Uterus (tissue), 4 donors: ENCODE results near the gene UXS1. TPM values are rescaled to one million over a fixed set of nuclear protein-coding genes. Genes with fewer than 3 reads are reported as not detected.
"Not testable (repeated sequence)": the region's sequence is repeated elsewhere in the genome, so short reads cannot be mapped to it uniquely, and the experiment has no call there.

Experiments used
- DNase-seq, 2 donors: peaks; one replicate each; pipeline ENCODE4 v3.0.0-alpha.2; 2019 to 2020
- H3K27ac ChIP-seq, 2 donors: fragments of 200-600 bp; sonication (generic); 1 replicate in 1 of 2; 2 replicates in 1 of 2; pipeline ENCODE4 v1.5.1; 2016 to 2018
- H3K27me3 ChIP-seq, 2 donors: fragments of 200-600 bp; sonication (generic); one replicate each; pipeline ENCODE4 v1.5.1; 2018 to 2019; ENCODE audit warnings: control low read depth in 1 of 2
- H3K36me3 ChIP-seq, 2 donors: fragments of 200-600 bp; sonication (generic); one replicate each; pipeline ENCODE4 v1.5.1; 2019; ENCODE audit warnings: control low read depth in 1 of 2
- H3K4me1 ChIP-seq, 2 donors: fragments of 200-600 bp; sonication (generic); one replicate each; pipeline ENCODE4 v1.5.1; 2018 to 2019; ENCODE audit warnings: control low read depth in 1 of 2
- H3K4me3 ChIP-seq, 2 donors: fragments of 200-600 bp; sonication (generic); 1 replicate in 1 of 2; 2 replicates in 1 of 2; pipeline ENCODE4 v1.5.1; 2018 to 2019; ENCODE audit warnings: mild to moderate bottlenecking in 1 of 2
- H3K9me3 ChIP-seq, 2 donors: fragments of 200-600 bp; sonication (generic); one replicate each; pipeline ENCODE4 v1.5.1; 2019; ENCODE audit warnings: control low read depth in 1 of 2
- CTCF ChIP-seq, 4 experiments: fragments of 200-600 bp in 2 of 4; fragments of 450-650 bp in 2 of 4; sonication (generic) in 2 of 4; IDR thresholded peaks; one replicate each; pipeline ENCODE4 v1.5.1; 2016 to 2019; ENCODE audit warnings: antibody characterized with exemption in 4 of 4, mild to moderate bottlenecking in 2 of 4, moderate library complexity in 1 of 4
- POLR2A ChIP-seq, 2 donors: fragments of 450-650 bp; IDR thresholded peaks; one replicate each; pipeline ENCODE4 v1.6.1; 2016; ENCODE audit warnings: antibody characterized with exemption in 2 of 2, mild to moderate bottlenecking in 1 of 2, moderate library complexity in 1 of 2
- intact Hi-C: fragments of 100-400 bp; cut with DNase I; formaldehyde crosslinking; loops from one replicate; pipeline ENCODE4 v1.15.1; 2023; ENCODE audit warnings: low total_unique reads
- total RNA-seq, 4 donors: library from RNA; depleted of rRNA in 3 of 4; stranded (reverse); fragments of >200 nt in 3 of 4; gene quantifications; one replicate each; pipeline versions ENCODE4 v1.1.0 to v1.2.4, GENCODE V29; 2014 to 2023
- donor health status: DM: yes; HTN: yes; CAD: no.

Gene UXS1
- total RNA-seq, 4 donors from 2014 or later: 26.2 to 103 (median 74.8) TPM

- no peaks in the 10 kb centered on the region for H3K36me3 ChIP-seq
- no peaks in the 10 kb centered on the region for H3K27me3 ChIP-seq
- no peak for DNase-seq
- intact Hi-C loops: no loop called here
- no peak overlapping the region for H3K4me3 ChIP-seq
- H3K27ac ChIP-seq: no peak overlapping the region
- TF ChIP-seq POLR2A (IDR thresholded peaks at IDR 0.05): no peak
- no peak for TF ChIP-seq CTCF (IDR thresholded peaks at IDR 0.05)
- H3K4me1 ChIP-seq: no peaks in the 10 kb centered on the region
- H3K9me3 ChIP-seq: no peaks in the 10 kb centered on the region
Observed at GRCh38 chr2:106219813-106220212, 25.7 kb upstream of the UXS1 start.

DNA sequence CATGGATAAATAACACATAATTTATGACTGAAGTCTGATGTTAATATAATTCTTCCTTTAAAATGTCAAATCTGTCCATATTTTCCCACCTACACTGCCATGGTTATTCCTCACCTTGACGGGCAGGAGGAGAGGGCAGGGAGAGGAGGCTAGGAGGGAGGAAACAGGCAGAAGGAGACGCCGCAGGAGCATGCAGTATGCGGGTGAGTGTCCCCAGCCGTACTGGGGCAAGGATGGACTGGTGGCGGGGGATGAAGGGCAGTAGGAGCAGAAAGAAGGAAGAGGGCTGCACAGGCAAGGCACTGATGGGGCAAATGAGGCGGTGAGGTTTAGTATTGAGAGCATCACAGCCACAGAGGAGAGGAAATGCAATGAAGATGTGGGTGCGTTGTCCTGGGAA is 25.1 kb upstream of the UXS1 start:
- H3K9me3 ChIP-seq, H3K4me3 ChIP-seq, H3K27me3 ChIP-seq, intact Hi-C loops, DNase-seq, H3K4me1 ChIP-seq, H3K27ac ChIP-seq, H3K36me3 ChIP-seq: not testable (repeated sequence)

DNA sequence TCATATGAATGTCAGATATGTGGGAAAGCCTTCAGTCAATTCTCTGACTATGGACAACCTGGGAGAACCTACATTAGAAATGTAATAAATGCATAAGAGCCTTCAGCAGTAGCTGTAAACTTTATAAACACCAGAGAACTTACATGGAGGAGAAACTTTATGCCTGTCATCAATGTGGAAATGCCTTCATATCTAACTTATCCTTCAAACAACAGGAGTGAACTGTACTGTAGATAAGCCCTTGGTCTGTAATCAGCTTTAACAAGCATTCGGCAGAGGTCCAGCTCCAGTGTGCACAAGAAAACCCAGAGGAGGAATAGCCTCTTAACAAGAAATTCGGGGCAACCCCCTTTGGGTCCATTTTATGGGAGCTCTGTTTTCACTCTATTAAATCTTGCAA is 14.8 kb upstream of the UXS1 start:
- no peak for DNase-seq
- intact Hi-C loops: no loop called here
- no peak for TF ChIP-seq POLR2A (IDR thresholded peaks at IDR 0.05)
- TF ChIP-seq CTCF (IDR thresholded peaks at IDR 0.05): no peak

DNA sequence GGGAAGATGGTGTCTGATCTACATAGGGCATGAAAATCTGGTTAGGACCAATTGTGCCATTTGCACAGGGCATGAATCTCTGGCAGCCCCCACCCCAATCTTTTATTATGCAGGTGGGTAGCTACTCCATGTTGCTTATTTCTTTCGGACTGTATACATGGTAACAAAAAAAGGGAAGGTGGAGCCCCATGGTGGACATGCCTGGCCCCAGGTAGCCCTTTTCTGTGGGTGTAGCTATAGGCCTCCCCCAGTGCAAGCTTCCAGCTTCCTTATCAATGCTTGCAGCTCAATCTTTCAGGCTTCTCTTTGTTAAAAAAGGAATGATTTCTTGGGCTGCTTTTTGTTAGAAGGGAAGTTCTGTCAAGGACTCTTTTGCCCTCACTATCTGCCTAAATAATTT is 14.3 kb upstream of the UXS1 start:
- no peaks in the 10 kb centered on the region for H3K27me3 ChIP-seq
- intact Hi-C loops: no loop called here
- no peaks in the 10 kb centered on the region for H3K4me1 ChIP-seq
- TF ChIP-seq CTCF (IDR thresholded peaks at IDR 0.05) (no peak), POLR2A (IDR thresholded peaks at IDR 0.05) (no peak)
- H3K36me3 ChIP-seq: no peaks in the 10 kb centered on the region
- DNase-seq: no peak
- H3K27ac ChIP-seq: no peak overlapping the region
- H3K4me3 ChIP-seq: no peak overlapping the region
- H3K9me3 ChIP-seq: no peaks in the 10 kb centered on the region

More for the DNA sequence above, 14.8 kb upstream of the UXS1 start:
- H3K27ac ChIP-seq: no peak overlapping the region
- H3K9me3 ChIP-seq: no peaks in the 10 kb centered on the region
- no peaks in the 10 kb centered on the region for H3K36me3 ChIP-seq
- no peaks in the 10 kb centered on the region for H3K4me1 ChIP-seq
- H3K27me3 ChIP-seq: no peaks in the 10 kb centered on the region
- no peak overlapping the region for H3K4me3 ChIP-seq

- no peaks in the 10 kb centered on the region for H3K4me1 ChIP-seq
- no peak overlapping the region for H3K4me3 ChIP-seq
- no peaks in the 10 kb centered on the region for H3K36me3 ChIP-seq
- H3K9me3 ChIP-seq: no peaks in the 10 kb centered on the region
- no peak for TF ChIP-seq POLR2A (IDR thresholded peaks at IDR 0.05)
- no peak for TF ChIP-seq CTCF (IDR thresholded peaks at IDR 0.05)
- H3K27ac ChIP-seq: no peak overlapping the region
- intact Hi-C loops: no loop called here
- DNase-seq: no peak
- H3K27me3 ChIP-seq: no peaks in the 10 kb centered on the region
Observed at GRCh38 chr2:106207246-106207645, 13.1 kb upstream of the UXS1 start.

DNA sequence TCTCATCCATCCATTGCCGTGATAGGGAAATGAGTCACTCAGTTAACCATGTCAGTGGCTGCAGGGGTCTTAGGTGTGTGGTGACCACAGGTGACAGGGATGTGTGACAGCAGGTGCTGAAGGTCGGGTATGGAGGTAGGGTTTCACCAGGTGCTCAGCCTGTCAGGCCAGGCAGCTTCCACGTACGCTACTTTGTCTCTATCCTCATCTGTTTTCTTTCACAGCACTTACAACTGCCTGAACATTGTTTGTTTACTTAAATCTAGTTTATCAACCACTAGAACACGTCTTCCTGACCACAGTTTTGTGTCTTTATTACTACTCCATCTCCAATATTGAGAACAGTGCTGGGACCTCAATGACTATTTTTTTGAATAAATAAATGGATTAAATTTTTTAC is 11.4 kb upstream of the UXS1 start:
- no peak for DNase-seq
- Histone ChIP-seq H3K27me3 (no peaks in the 10 kb centered on the region), H3K9me3 (no peaks in the 10 kb centered on the region), H3K27ac (no peak overlapping the region), H3K4me3 (no peak overlapping the region), H3K4me1 (no peaks in the 10 kb centered on the region), H3K36me3 (no peaks in the 10 kb centered on the region)
- intact Hi-C loops: no loop called here
- TF ChIP-seq POLR2A (IDR thresholded peaks at IDR 0.05) (no peak), CTCF (IDR thresholded peaks at IDR 0.05) (no peak)

- intact Hi-C loops: not testable (repeated sequence)
Observed at GRCh38 chr2:106204551-106204950, 10.4 kb upstream of the UXS1 start.

More at GRCh38 chr2:106204551-106204950, 10.4 kb upstream of the UXS1 start:
- not testable (repeated sequence) for DNase-seq, H3K4me1 ChIP-seq, H3K27ac ChIP-seq, H3K4me3 ChIP-seq, H3K9me3 ChIP-seq, H3K27me3 ChIP-seq, H3K36me3 ChIP-seq
